ENCODE measurements around the gene CLPTM1L.

DNA sequence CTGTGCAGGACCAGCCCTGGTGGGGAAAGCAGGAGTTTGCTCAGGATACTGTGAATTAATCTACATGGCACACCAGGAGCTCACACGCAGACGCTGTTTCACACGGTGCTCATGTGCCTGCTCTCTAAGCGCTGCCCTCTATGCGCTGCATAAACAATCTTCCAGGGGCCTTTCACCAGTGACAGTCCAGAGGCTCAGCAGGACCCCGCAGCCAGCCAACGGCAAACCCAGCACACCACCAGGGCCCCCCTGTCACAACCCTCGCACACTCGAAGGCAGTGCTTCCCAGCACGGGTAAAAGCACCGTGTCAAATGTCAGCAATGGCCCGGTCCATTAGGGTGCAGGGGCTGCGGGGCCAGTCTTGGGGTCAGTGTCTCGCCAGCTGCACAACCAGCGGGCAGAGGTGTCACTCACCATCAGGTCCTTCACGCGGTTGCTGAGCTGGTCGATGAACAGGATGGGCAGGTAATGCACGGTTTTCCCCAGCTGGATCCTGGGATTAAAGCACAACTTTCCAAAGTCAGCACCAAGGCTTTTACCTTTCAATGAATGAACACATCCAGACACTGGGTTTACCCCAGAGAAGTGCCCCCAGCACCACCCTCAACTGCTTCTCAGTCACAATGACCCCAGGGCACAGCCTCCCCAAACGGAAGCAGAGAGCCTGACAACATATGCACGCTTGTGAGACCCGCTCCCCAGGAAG lies 7.3 kb downstream of the CLPTM1L start:
- TF ChIP-seq CTCF (IDR thresholded peaks at IDR 0.05) = no peak
- no peak for TF ChIP-seq POLR2A (IDR thresholded peaks at IDR 0.05)
